ENCODE data around the gene LCN12. TPM values are rescaled to one million over a fixed set of nuclear protein-coding genes. Genes with fewer than 3 reads are reported as not detected.

LCN12 gene
- total RNA-seq, 2 experiments from 2014 or later: 1.0 to 1.7 TPM

- no peak for ATAC-seq
- Mint-ChIP-seq H3K27ac (peak overlapping the region; percentile 64), H3K9me3 (ENCODE audit: insufficient read depth) (no peaks in the 10 kb centered on the region), H3K36me3 (ENCODE audit: low read depth) (no peaks in the 10 kb centered on the region), H3K4me3 (no peak overlapping the region), H3K27me3 (ENCODE audit: low read depth) (no peaks in the 10 kb centered on the region), H3K4me1 (ENCODE audit: low read depth) (peaks cover 57% of the 10 kb centered on the region)
- no peak for DNase-seq
- ChIA-PET CTCF (no interaction called here), POLR2A (no interaction called here)
Observed at GRCh38 chr9:136963341-136963740, 11.3 kb downstream of the LCN12 start.

GRCh38 chr9:136963751-136964150, 11.7 kb downstream of the LCN12 start:
- H3K9me3 Mint-ChIP-seq (ENCODE audit: insufficient read depth): no peaks in the 10 kb centered on the region
- CTCF ChIA-PET: interaction anchor here (3.6 kb wide), 1 partner anchor 12 kb away, joined by 11 read pairs; no protein-coding TSS in a partner anchor
- no peak overlapping the region for H3K27ac Mint-ChIP-seq
- POLR2A ChIA-PET: no interaction called here
- DNase-seq: no peak
- no peak for ATAC-seq
- H3K36me3 Mint-ChIP-seq (ENCODE audit: low read depth): no peaks in the 10 kb centered on the region
- H3K4me1 Mint-ChIP-seq (ENCODE audit: low read depth): peaks cover 57% of the 10 kb centered on the region
- no peak overlapping the region for H3K4me3 Mint-ChIP-seq
- no peaks in the 10 kb centered on the region for H3K27me3 Mint-ChIP-seq (ENCODE audit: low read depth)

- POLR2A ChIA-PET: no interaction called here
- DNase-seq (no peak), ATAC-seq (no peak)
- Mint-ChIP-seq H3K4me1 (ENCODE audit: low read depth) (peaks cover 56% of the 10 kb centered on the region), H3K36me3 (ENCODE audit: low read depth) (no peaks in the 10 kb centered on the region), H3K27me3 (ENCODE audit: low read depth) (no peaks in the 10 kb centered on the region), H3K27ac (no peak overlapping the region), H3K9me3 (ENCODE audit: insufficient read depth) (no peaks in the 10 kb centered on the region), H3K4me3 (no peak overlapping the region)
- CTCF ChIA-PET: interaction anchor here (1.0 to 3.6 kb wide), 3 partner anchors 11 to 83 kb away, joined by 3 to 11 read pairs (median 11); no protein-coding TSS in a partner anchor
Observed at GRCh38 chr9:136964171-136964689, 12.2 kb downstream of the LCN12 start.

- ChIA-PET CTCF (interaction anchor here (1.0 to 3.6 kb wide), 4 partner anchors 11 to 82 kb away, joined by 3 to 11 read pairs (median 8); no protein-coding TSS in a partner anchor), POLR2A (no interaction called here)
- Mint-ChIP-seq H3K4me3 (no peak overlapping the region), H3K36me3 (ENCODE audit: low read depth) (no peaks in the 10 kb centered on the region), H3K4me1 (ENCODE audit: low read depth) (peaks cover 49% of the 10 kb centered on the region), H3K27ac (peak overlapping the region; percentile 46), H3K9me3 (ENCODE audit: insufficient read depth) (no peaks in the 10 kb centered on the region), H3K27me3 (ENCODE audit: low read depth) (no peaks in the 10 kb centered on the region)
- ATAC-seq: no peak
- DNase-seq: no peak
Observed at GRCh38 chr9:136964833-136965422, 12.9 kb downstream of the LCN12 start.

- POLR2A ChIA-PET: no interaction called here
- DNase-seq (peak; percentile 72), ATAC-seq (peak; percentile 62)
- Mint-ChIP-seq H3K4me1 (ENCODE audit: low read depth) (peaks cover 39% of the 10 kb centered on the region), H3K36me3 (ENCODE audit: low read depth) (no peaks in the 10 kb centered on the region), H3K27me3 (ENCODE audit: low read depth) (no peaks in the 10 kb centered on the region), H3K27ac (peak overlapping the region; percentile 89), H3K9me3 (ENCODE audit: insufficient read depth) (no peaks in the 10 kb centered on the region), H3K4me3 (peak overlapping the region; percentile 39)
- CTCF ChIA-PET: interaction anchor here (1.1 to 3.6 kb wide), 4 partner anchors 10 to 68 kb away, joined by 4 to 11 read pairs (median 8); no protein-coding TSS in a partner anchor
Observed at GRCh38 chr9:136965771-136966484, 13.9 kb downstream of the LCN12 start.

GRCh38 chr9:136968333-136969127, 16.5 kb downstream of the LCN12 start:
- DNase-seq (no peak), ATAC-seq (no peak)
- Mint-ChIP-seq H3K9me3 (ENCODE audit: insufficient read depth) (no peaks in the 10 kb centered on the region), H3K4me3 (no peak overlapping the region), H3K27ac (no peak overlapping the region), H3K4me1 (ENCODE audit: low read depth) (peaks cover 24% of the 10 kb centered on the region), H3K36me3 (ENCODE audit: low read depth) (no peaks in the 10 kb centered on the region), H3K27me3 (ENCODE audit: low read depth) (no peaks in the 10 kb centered on the region)
- CTCF ChIA-PET: interaction anchor here (1.4 kb wide), 1 partner anchor 67 kb away, joined by 4 read pairs; no protein-coding TSS in a partner anchor
- POLR2A ChIA-PET: no interaction called here

GRCh38 chr9:136969150-136969549, 17.1 kb downstream of the LCN12 start:
- no peak overlapping the region for H3K4me3 Mint-ChIP-seq
- DNase-seq: no peak
- no peaks in the 10 kb centered on the region for H3K9me3 Mint-ChIP-seq (ENCODE audit: insufficient read depth)
- no peaks in the 10 kb centered on the region for H3K36me3 Mint-ChIP-seq (ENCODE audit: low read depth)
- H3K4me1 Mint-ChIP-seq (ENCODE audit: low read depth): peaks cover 24% of the 10 kb centered on the region
- no peak for ATAC-seq
- ChIA-PET POLR2A (interaction anchor here (0.7 kb wide), 1 partner anchor 25 kb away, joined by 3 read pairs; no protein-coding TSS in a partner anchor), CTCF (interaction anchor here (1.4 kb wide), 1 partner anchor 66 kb away, joined by 4 read pairs; no protein-coding TSS in a partner anchor)
- no peaks in the 10 kb centered on the region for H3K27me3 Mint-ChIP-seq (ENCODE audit: low read depth)
- no peak overlapping the region for H3K27ac Mint-ChIP-seq

GRCh38 chr9:136969774-136970173, 17.7 kb downstream of the LCN12 start:
- Mint-ChIP-seq H3K9me3 (ENCODE audit: insufficient read depth) (no peaks in the 10 kb centered on the region), H3K27me3 (ENCODE audit: low read depth) (no peaks in the 10 kb centered on the region), H3K4me1 (ENCODE audit: low read depth) (peaks cover 24% of the 10 kb centered on the region), H3K27ac (no peak overlapping the region), H3K36me3 (ENCODE audit: low read depth) (no peaks in the 10 kb centered on the region), H3K4me3 (no peak overlapping the region)
- no peak for ATAC-seq
- no peak for DNase-seq
- ChIA-PET CTCF (no interaction called here), POLR2A (interaction anchor here (0.7 kb wide), 1 partner anchor 26 kb away, joined by 3 read pairs; no protein-coding TSS in a partner anchor)

- CTCF ChIA-PET: interaction anchor here (0.8 kb wide), 1 partner anchor 36 kb away, joined by 4 read pairs; no protein-coding TSS in a partner anchor
- DNase-seq: no peak
Observed at GRCh38 chr9:136970361-136970760, 18.3 kb downstream of the LCN12 start.

GRCh38 chr9:136971746-136972145, 19.7 kb downstream of the LCN12 start:
- ChIA-PET POLR2A (interaction anchor here (0.7 kb wide), 1 partner anchor 12 kb away, joined by 3 read pairs; no protein-coding TSS in a partner anchor), CTCF (no interaction called here)
- DNase-seq (no peak), ATAC-seq (no peak)
- Mint-ChIP-seq H3K27me3 (ENCODE audit: low read depth) (no peaks in the 10 kb centered on the region), H3K4me3 (no peak overlapping the region), H3K4me1 (ENCODE audit: low read depth) (peaks cover 23% of the 10 kb centered on the region), H3K9me3 (ENCODE audit: insufficient read depth) (no peaks in the 10 kb centered on the region), H3K36me3 (ENCODE audit: low read depth) (no peaks in the 10 kb centered on the region), H3K27ac (no peak overlapping the region)

More at GRCh38 chr9:136970361-136970760, 18.3 kb downstream of the LCN12 start:
- no peaks in the 10 kb centered on the region for H3K36me3 Mint-ChIP-seq (ENCODE audit: low read depth)
- H3K9me3 Mint-ChIP-seq (ENCODE audit: insufficient read depth): no peaks in the 10 kb centered on the region
- H3K4me1 Mint-ChIP-seq (ENCODE audit: low read depth): peaks cover 26% of the 10 kb centered on the region
- no peak for ATAC-seq
- H3K27me3 Mint-ChIP-seq (ENCODE audit: low read depth): no peaks in the 10 kb centered on the region
- H3K27ac Mint-ChIP-seq: no peak overlapping the region
- no peak overlapping the region for H3K4me3 Mint-ChIP-seq
- POLR2A ChIA-PET: interaction anchor here (0.6 kb wide), 1 partner anchor 68 kb away, joined by 3 read pairs; no protein-coding TSS in a partner anchor

- no peak overlapping the region for H3K4me3 Mint-ChIP-seq
- POLR2A ChIA-PET: no interaction called here
- CTCF ChIA-PET: interaction anchor here (2.3 kb wide), 1 partner anchor 57 kb away, joined by 8 read pairs; no protein-coding TSS in a partner anchor
- no peaks in the 10 kb centered on the region for H3K27me3 Mint-ChIP-seq (ENCODE audit: low read depth)
- DNase-seq: no peak
- H3K36me3 Mint-ChIP-seq (ENCODE audit: low read depth): no peaks in the 10 kb centered on the region
- peaks cover 23% of the 10 kb centered on the region for H3K4me1 Mint-ChIP-seq (ENCODE audit: low read depth)
- no peak overlapping the region for H3K27ac Mint-ChIP-seq
- H3K9me3 Mint-ChIP-seq (ENCODE audit: insufficient read depth): no peaks in the 10 kb centered on the region
- ATAC-seq: no peak
Observed at GRCh38 chr9:136972335-136972734, 20.3 kb downstream of the LCN12 start.

Data from activated CD8-positive, alpha-beta T cell treated with anti-CD3 and anti-CD28 coated beads, Interleukin-2, amount 10 ng/mL, durations not matched to agents 7 days and 5 days (primary cell).